HPDE6-E6E7 (cell line): ENCODE data around the gene SH3BGRL2.
"Not testable (repeated sequence)": the region's sequence is repeated elsewhere in the genome, so short reads cannot be mapped to it uniquely, and the experiment has no call there.

Experiments
- DNase-seq: peaks from one replicate; pipeline ENCODE4 v3.0.0; 2011; ENCODE audit warnings: missing footprints; ENCODE audit errors: extremely low spot score

SH3BGRL2 gene

DNA sequence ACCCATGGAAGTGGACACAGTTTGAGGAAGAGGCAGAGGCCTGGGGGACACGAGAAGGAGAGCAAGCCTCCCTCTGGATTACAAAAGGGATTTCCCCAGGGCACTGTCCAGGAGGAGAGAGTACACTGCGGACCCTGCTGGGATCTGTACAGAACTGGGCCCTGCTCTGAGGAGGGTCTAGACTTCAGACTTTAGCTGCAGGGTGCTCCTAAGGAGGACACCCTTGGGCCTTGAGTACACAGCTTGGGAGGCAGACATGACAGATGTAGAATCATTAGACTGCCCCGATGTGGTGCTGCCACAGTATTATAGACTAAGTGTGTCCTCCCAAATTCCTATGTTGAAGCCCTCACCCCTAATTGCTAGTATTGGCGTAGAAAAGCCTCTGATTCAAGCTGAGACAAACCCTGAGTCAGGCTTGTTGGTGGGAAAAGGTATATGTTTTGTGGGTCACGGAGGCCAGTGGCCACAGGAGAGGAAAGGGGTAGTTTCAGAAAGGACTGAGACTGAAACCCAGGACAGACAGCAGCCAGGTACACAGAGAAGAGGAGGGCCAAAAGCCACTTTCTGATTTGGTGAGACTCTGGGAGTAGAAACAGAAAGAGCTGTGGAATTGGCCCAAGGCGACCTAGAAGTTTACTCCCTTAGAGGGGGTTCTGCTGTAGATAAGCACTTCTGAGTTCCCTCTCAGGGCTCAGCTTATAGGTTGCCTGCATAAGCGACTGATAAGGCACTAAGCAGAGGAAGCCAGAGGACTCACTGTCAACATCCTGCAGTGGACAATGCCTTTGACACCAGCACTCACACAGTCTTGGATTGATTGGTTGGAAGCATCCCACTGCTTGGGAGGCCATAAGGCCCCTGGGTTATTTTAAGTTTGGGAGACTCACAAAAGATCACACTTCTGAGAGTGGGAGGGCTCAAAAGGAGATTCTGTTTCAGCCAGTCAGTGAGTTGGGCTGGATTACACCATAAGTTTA, 16.5 kb upstream of the SH3BGRL2 start:
- DNase-seq, result no peak

- DNase-seq, result no peak
These were observed 13.6 kb upstream of the SH3BGRL2 start for GRCh38 chr6:79617518-79617941.

DNA sequence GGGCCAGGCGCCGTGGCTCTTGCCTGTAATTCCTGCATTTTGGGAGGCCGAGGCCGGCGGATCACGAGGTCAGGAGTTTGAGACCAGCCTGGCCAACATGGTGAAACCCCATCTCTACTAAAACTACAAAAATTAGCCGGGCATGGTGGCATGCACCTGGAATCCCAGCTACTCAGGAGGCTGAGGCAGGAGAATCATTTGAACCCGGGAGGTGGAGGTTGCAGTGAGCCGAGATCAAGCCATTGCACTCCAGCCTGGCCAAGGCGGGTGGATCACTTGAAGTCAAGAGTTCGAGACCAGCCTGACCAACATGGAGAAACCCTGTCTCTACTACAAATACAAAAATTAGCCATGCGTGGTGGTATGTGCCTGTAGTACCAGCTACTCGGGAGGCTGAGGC, 12.7 kb upstream of the SH3BGRL2 start:
- DNase-seq, result not testable (repeated sequence)

GRCh38 chr6:79621579-79621978, 9.6 kb upstream of the SH3BGRL2 start:
- DNase-seq, result no peak

- DNase-seq, result no peak
These were observed 8.8 kb upstream of the SH3BGRL2 start for GRCh38 chr6:79622364-79622763.

GRCh38 chr6:79623106-79623505, 8.0 kb upstream of the SH3BGRL2 start:
- no peak for DNase-seq

- no peak for DNase-seq
These were observed 5.4 kb upstream of the SH3BGRL2 start for GRCh38 chr6:79625746-79626145.

- DNase-seq, result no peak
These were observed 4.3 kb upstream of the SH3BGRL2 start for GRCh38 chr6:79626811-79627210.

- no peak for DNase-seq
These were observed 3.7 kb upstream of the SH3BGRL2 start for GRCh38 chr6:79627422-79627821.

- DNase-seq, result no peak
These were observed 2.5 kb upstream of the SH3BGRL2 start for GRCh38 chr6:79628466-79629288.

GRCh38 chr6:79630380-79630882, 698 bp upstream of the SH3BGRL2 start:
- DNase-seq, result no peak

DNA sequence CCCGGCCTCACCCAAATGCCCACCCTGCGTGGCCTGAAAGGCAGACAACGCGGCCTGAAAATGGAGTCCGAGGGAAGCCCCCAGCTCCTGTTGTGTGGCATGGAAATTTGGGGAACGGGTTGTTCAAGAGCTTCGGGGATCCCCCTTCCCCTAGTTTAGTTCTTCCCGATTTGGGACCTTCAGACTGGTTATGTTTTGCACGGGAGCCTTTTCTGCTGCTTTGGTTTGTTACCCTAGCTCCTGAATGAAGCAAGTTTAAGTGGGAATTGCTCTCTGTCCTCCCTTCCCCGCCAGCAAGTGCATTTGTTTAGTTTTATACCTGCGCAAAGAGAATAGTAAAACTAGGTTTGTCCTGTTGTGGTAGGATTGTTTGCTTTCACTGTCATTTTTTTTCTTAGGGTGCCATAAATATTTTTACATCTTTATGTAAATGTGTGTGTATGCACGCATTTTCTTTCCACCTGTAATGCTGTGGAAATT, 604 bp downstream of the SH3BGRL2 start:
- no peak for DNase-seq

DNA sequence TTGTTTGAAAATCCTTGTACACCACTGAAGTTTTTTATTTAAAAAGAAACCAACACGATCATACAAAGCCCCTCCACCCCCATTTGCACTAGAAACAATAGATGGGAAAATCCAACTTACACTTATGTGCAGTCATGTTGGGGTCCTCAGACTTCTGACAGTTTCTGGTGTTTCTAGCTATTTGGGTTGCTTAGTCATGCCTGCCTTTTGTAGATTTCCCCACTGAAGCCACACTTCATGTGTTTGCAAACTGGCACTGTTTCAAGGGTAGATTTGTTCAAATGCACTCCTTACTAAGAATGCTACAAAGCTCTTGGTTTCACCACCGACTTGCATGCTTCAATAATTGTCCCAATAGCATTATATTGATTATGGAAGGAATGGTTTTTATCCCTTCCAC, 1.5 kb downstream of the SH3BGRL2 start:
- DNase-seq, result no peak

- no peak for DNase-seq
These were observed 3.5 kb downstream of the SH3BGRL2 start for GRCh38 chr6:79634491-79635231.

DNA sequence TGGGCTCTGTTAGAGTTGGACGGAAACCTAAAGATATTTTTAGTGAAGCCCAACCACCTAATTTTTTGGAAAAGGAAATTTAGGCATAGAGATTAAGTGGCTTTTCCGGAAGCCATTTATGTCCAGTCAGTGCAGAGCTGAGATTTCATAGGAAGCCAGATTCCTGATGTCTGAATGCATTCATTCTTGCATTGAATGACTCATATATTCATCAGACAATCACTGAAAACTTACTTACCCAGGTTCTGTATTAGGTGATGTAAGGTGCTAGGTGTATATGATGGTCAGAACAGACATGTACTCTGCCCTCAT, 4.1 kb downstream of the SH3BGRL2 start:
- peak; percentile 68 for DNase-seq

DNA sequence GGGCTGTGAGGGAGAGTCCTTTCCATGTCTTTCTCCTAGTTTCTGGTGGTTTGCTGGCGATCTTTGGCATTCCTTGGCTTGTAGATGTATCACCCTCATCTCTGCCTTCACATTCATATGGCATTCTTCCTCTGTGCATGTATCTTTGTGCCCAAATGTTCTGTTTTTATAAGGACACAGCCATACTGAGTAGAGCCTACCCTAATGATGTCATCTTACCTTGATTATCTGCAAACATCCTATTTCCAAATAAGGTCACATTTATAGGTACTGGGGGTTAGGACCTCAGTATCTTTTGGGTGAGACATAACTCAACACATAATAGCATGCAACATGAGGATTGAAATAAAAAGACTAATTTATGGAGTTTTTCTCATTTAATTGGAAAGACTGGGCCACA, 5.5 kb downstream of the SH3BGRL2 start:
- DNase-seq, result no peak

GRCh38 chr6:79640146-79641111, 9.3 kb downstream of the SH3BGRL2 start:
- DNase-seq, result no peak

- no peak for DNase-seq
These were observed 14.9 kb downstream of the SH3BGRL2 start for GRCh38 chr6:79646006-79646405.

DNA sequence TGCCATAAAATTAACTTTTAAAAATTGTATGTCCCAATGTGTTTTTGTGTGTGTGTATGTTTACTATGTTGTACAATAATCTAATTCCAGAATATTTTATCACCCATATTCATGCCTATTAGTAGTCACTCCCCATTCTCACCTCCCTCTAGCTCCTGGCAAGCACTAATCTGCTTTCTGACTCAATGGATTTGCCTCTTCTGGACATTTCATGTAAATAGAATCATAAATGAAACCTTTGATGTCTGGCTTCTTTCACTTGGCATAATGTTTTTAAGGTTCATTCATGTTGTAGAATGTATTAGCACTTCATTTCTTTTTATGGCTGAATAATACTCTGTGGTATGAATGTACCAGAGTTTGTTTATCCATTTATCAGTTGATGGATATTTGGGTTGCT, 15.4 kb downstream of the SH3BGRL2 start:
- DNase-seq, result no peak

DNA sequence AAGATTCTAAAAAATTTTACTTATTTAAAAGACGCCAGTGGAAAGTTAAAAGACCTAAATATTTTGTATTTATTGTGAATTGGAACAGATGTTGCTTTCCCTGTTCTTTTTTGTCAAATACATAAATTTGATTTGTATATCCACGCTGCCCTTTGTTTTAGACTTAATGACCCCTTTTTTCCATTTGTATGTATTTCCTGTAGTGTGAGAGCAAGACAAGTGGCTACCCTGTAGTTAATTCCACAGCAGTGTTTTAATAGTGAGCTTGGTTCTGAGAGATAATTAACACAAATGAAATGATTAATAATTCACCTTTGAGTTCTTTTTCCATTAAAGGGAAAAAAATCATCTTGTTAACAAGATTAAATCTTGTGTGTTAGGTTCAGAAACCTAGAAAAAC, 16.6 kb downstream of the SH3BGRL2 start:
- DNase-seq, result no peak

DNA sequence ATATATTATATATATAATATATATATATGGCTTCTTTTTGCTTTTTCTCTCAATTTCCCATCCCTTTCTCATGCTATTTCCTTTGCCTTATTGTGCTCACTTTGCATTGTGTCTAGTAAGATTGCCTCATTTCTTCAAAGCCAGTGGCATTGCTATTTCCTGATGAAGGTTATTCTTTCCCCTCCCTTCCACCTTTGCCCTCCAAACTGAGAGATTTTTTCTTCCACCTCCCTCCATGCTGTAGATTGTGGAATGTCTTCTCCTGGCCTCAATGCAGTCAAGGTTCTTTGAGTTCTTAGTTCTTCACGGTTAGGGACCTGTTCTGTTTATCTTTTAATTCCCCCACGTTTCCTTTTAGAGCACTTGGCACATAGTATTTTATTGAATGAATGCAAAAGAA, 17.2 kb downstream of the SH3BGRL2 start:
- DNase-seq, result no peak
